CD14-positive monocyte (primary cell): Measurements from ENCODE around the gene PKP3. TPM values are rescaled to one million over a fixed set of nuclear protein-coding genes. Genes with fewer than 3 reads are reported as not detected.

Source experiments
- DNase-seq, 3 donors: peaks; one replicate each; pipeline ENCODE4 v3.0.0-alpha.2; 2011 to 2022
- H2AFZ ChIP-seq: 2 replicates; pipeline ENCODE4 v1.6.0; 2012; ENCODE audit warnings: mild to moderate bottlenecking, low read depth, low read length, inconsistent platforms; ENCODE audit not compliant: insufficient read depth, poor library complexity, severe bottlenecking
- H3K27ac ChIP-seq, 2 donors: 1 replicate in 1 of 2; 2 replicates in 1 of 2; pipeline ENCODE4 v1.5.1; 2012 to 2013; ENCODE audit warnings: low read length in 2 of 2, control low read depth in 1 of 2, inconsistent platforms in 1 of 2, low read depth in 1 of 2, mild to moderate bottlenecking in 1 of 2
- H3K27me3 ChIP-seq, 2 donors: one replicate each; pipeline versions ENCODE4 v1.6.0 to v1.6.1; 2011 to 2013; ENCODE audit warnings: low read length in 2 of 2; ENCODE audit not compliant: control insufficient read depth in 2 of 2, insufficient read depth in 2 of 2
- H3K36me3 ChIP-seq, 2 donors: replicated peaks in 1 of 2; 1 replicate in 1 of 2; 2 replicates in 1 of 2; pipeline versions ENCODE4 v1.5.1 to v1.6.1; 2012 to 2013; ENCODE audit warnings: low read length in 2 of 2, control low read depth in 1 of 2, inconsistent platforms in 1 of 2, mild to moderate bottlenecking in 1 of 2; ENCODE audit not compliant: insufficient read depth in 2 of 2, control insufficient read depth in 1 of 2
- H3K4me1 ChIP-seq, 2 donors: 1 replicate in 1 of 2; 2 replicates in 1 of 2; pipeline versions ENCODE4 v1.5.1 to v1.6.1; 2012 to 2013; ENCODE audit warnings: low read length in 2 of 2, control low read depth in 1 of 2, inconsistent platforms in 1 of 2, mild to moderate bottlenecking in 1 of 2, moderate library complexity in 1 of 2; ENCODE audit not compliant: insufficient read depth in 2 of 2, control insufficient read depth in 1 of 2
- H3K4me2 ChIP-seq: replicated peaks from 2 replicates; pipeline ENCODE3; 2012; ENCODE audit warnings: low read length, moderate library complexity, mild to moderate bottlenecking; ENCODE audit not compliant: poor library complexity, severe bottlenecking; ENCODE audit errors: extremely low read depth
- H3K4me3 ChIP-seq, 3 experiments: fragments of 200-600 bp in 1 of 3; sonication (generic) in 1 of 3; replicated peaks in 1 of 3; 1 replicate in 2 of 3; 2 replicates in 1 of 3; pipeline ENCODE4 v1.5.1; 2011 to 2013; ENCODE audit warnings: low read length in 3 of 3, mild to moderate bottlenecking in 3 of 3, control low read depth in 2 of 3, low read depth in 2 of 3, inconsistent platforms in 1 of 3, moderate library complexity in 1 of 3
- H3K79me2 ChIP-seq: 2 replicates; pipeline ENCODE4 v1.6.0; 2012; ENCODE audit warnings: mild to moderate bottlenecking, control low read depth, inconsistent platforms, low read length, moderate library complexity; ENCODE audit not compliant: insufficient read depth
- H3K9ac ChIP-seq: 2 replicates; pipeline ENCODE4 v1.6.0; 2017; ENCODE audit warnings: low read length, mild to moderate bottlenecking; ENCODE audit not compliant: insufficient read depth, poor library complexity, severe bottlenecking
- H3K9me3 ChIP-seq, 2 donors: replicated peaks in 1 of 2; 1 replicate in 1 of 2; 2 replicates in 1 of 2; pipeline versions ENCODE4 v1.5.1 to v1.6.1; 2012 to 2013; ENCODE audit warnings: low read length in 2 of 2, control low read depth in 1 of 2; ENCODE audit not compliant: control insufficient read depth in 1 of 2, insufficient read depth in 1 of 2
- H4K20me1 ChIP-seq: 2 replicates; pipeline ENCODE4 v1.6.0; 2012; ENCODE audit warnings: mild to moderate bottlenecking, low read length, control low read depth, moderate library complexity; ENCODE audit not compliant: insufficient read depth
- H3K27ac Mint-ChIP-seq, 7 donors: one replicate each; pipeline ENCODE4 v1.8.0; 2020; ENCODE audit warnings: mild to moderate bottlenecking in 7 of 7, mixed read lengths in 7 of 7, moderate library complexity in 6 of 7, inconsistent platforms in 2 of 7
- H3K27me3 Mint-ChIP-seq, 3 donors: one replicate each; pipeline ENCODE4 v1.8.0; 2021 to 2022; ENCODE audit warnings: low read depth in 3 of 3, mild to moderate bottlenecking in 3 of 3, mixed read lengths in 3 of 3, moderate library complexity in 3 of 3, inconsistent platforms in 1 of 3
- H3K36me3 Mint-ChIP-seq, 2 donors: one replicate each; pipeline ENCODE4 v1.8.0; 2020; ENCODE audit warnings: mixed read lengths in 2 of 2, inconsistent platforms in 1 of 2, mild to moderate bottlenecking in 1 of 2
- H3K4me1 Mint-ChIP-seq: one replicate; pipeline ENCODE4 v1.8.0; 2020; ENCODE audit warnings: mild to moderate bottlenecking, mixed read lengths
- H3K4me3 Mint-ChIP-seq, 2 donors: one replicate each; pipeline ENCODE4 v1.8.0; 2020; ENCODE audit warnings: mild to moderate bottlenecking in 2 of 2, mixed read lengths in 2 of 2, moderate library complexity in 1 of 2
- H3K9me3 Mint-ChIP-seq, 7 donors: one replicate each; pipeline ENCODE4 v1.8.0; 2020 to 2022; ENCODE audit warnings: mixed read lengths in 7 of 7, mild to moderate bottlenecking in 6 of 7, moderate library complexity in 6 of 7, inconsistent platforms in 2 of 7
- WGBS: methylation state at CpG from one replicate; pipeline ENCODE4 v1.1.5; 2013; ENCODE audit warnings: missing lambda C conversion rate; ENCODE audit not compliant: insufficient coverage; 5-methylcytosine and 5-hydroxymethylcytosine counted together
- intact Hi-C, 2 donors: fragments of 100-400 bp; cut with micrococcal nuclease; formaldehyde crosslinking; loops; one replicate each; pipeline versions ENCODE4 v1.15.0 to v1.15.1; 2023
- polyA plus RNA-seq, 3 donors: library from polyadenylated mRNA; depleted of rRNA in 1 of 3; unstranded in 2 of 3; stranded (reverse) in 1 of 3; fragments of 300-500 nt in 2 of 3; fragments of >200 nt in 1 of 3; fragmentation: Illumina TruSeq in 2 of 3; gene quantifications; 1 replicate in 2 of 3; 2 replicates in 1 of 3; pipeline ENCODE4 v1.2.3, GENCODE V29; 2012 to 2021
- TF ChIP-seq, protein P1 (sequence below): fragments of 200-600 bp; IDR thresholded peaks from one replicate; pipeline ENCODE4 v1.8.0; 2022; ENCODE audit warnings: antibody characterized with exemption, mild to moderate bottlenecking

PKP3 gene
- polyA plus RNA-seq, 3 donors: not detected

DNA sequence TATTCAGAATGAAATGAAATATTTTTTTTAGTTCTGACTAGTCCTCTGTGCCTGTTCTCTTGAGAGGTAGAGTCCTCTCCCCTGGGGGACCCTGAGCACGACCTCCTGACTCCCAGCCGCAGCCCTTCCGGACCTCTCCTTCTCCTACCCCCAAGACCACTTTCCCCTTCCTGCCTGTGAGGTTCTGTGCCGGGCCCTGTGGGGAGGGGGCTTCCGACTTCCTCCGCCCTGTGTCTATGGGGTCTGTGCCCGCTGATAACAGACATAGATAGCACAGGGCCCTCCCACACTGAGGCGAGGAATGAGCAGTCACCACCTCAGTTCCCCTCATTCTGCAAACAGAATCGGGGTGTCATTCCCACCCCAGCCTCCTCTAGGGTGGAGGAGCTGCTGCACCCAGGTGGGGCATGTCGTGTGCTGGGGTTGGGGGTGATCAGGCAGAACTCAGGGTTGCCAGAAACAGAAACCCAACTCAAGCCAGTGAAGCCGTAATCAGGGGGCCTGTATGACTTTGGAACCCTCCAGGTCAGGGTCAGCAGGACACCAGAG lies 11.9 kb upstream of the PKP3 start:
- no peak overlapping the region for H3K4me3 ChIP-seq
- no peaks in the 10 kb centered on the region for H4K20me1 ChIP-seq
- H3K79me2 ChIP-seq: no peaks in the 10 kb centered on the region
- no peak for DNase-seq
- no peak overlapping the region for H2AFZ ChIP-seq
- Mint-ChIP-seq H3K4me3 (peak overlapping the region in 1 of 2 donors; percentile 62), H3K9me3 (peaks cover 17 to 32% (median 24%) of the 10 kb centered on the region in 7 donors), H3K27ac (peak overlapping the region in 2 of 7 donors; percentile 20 to 25), H3K36me3 (peaks cover 0 to 2% of the 10 kb centered on the region in 2 donors), H3K4me1 (no peaks in the 10 kb centered on the region), H3K27me3 (peaks cover 11 to 16% (median 13%) of the 10 kb centered on the region in 3 donors)
- intact Hi-C loops: no loop called here
- WGBS: 67% methylated on average over 1 of the region's 11 CpGs
- H3K9ac ChIP-seq: no peak overlapping the region
- peaks cover 13 to 31% of the 10 kb centered on the region in 2 donors for H3K9me3 ChIP-seq
- H3K4me1 ChIP-seq: no peaks in the 10 kb centered on the region
- TF ChIP-seq, protein P1, sequence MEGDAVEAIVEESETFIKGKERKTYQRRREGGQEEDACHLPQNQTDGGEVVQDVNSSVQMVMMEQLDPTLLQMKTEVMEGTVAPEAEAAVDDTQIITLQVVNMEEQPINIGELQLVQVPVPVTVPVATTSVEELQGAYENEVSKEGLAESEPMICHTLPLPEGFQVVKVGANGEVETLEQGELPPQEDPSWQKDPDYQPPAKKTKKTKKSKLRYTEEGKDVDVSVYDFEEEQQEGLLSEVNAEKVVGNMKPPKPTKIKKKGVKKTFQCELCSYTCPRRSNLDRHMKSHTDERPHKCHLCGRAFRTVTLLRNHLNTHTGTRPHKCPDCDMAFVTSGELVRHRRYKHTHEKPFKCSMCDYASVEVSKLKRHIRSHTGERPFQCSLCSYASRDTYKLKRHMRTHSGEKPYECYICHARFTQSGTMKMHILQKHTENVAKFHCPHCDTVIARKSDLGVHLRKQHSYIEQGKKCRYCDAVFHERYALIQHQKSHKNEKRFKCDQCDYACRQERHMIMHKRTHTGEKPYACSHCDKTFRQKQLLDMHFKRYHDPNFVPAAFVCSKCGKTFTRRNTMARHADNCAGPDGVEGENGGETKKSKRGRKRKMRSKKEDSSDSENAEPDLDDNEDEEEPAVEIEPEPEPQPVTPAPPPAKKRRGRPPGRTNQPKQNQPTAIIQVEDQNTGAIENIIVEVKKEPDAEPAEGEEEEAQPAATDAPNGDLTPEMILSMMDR: no peak
- no peak overlapping the region for H3K4me2 ChIP-seq
- H3K36me3 ChIP-seq: no peaks in the 10 kb centered on the region
- peaks cover 0 to 9% of the 10 kb centered on the region in 2 donors for H3K27me3 ChIP-seq
- no peak overlapping the region for H3K27ac ChIP-seq

DNA sequence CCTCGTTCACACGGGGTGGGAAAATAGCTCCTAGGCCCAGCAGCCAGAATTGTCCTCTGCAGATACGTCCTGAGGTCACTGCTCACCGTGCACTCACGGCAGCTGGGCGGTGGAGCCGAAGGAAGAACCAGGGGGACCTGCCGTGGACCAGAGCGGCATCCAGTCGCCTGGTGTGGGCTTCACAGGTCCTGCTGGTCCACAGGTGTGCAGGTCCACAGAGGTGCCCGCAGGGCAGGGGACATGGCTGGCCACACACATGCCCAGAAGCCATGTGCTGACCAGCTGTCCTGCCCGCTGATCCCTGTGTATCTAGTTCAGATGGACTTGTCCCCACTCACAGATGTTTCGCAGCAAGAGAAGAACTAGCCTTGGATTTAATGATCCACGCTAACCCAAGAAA lies 10.6 kb upstream of the PKP3 start:
- no peak overlapping the region for H3K4me3 Mint-ChIP-seq

More for the DNA sequence above, 10.6 kb upstream of the PKP3 start:
- no peak for DNase-seq
- no peak overlapping the region for H3K27ac ChIP-seq
- no peaks in the 10 kb centered on the region for H3K79me2 ChIP-seq
- H3K4me2 ChIP-seq: no peak overlapping the region
- no peak overlapping the region for H3K9ac ChIP-seq
- H2AFZ ChIP-seq: no peak overlapping the region
- H3K4me1 Mint-ChIP-seq: no peaks in the 10 kb centered on the region
- peaks cover 13 to 36% of the 10 kb centered on the region in 2 donors for H3K9me3 ChIP-seq
- H3K36me3 Mint-ChIP-seq: peaks cover 0 to 2% of the 10 kb centered on the region in 2 donors
- 93% methylated on average over 12 of the region's 14 CpGs for WGBS
- H3K4me3 ChIP-seq: no peak overlapping the region
- H3K27ac Mint-ChIP-seq: no peak overlapping the region
- H3K27me3 ChIP-seq: peaks cover 0 to 9% of the 10 kb centered on the region in 2 donors
- H3K27me3 Mint-ChIP-seq: peaks cover 11 to 23% (median 12%) of the 10 kb centered on the region in 3 donors
- intact Hi-C loops: no loop called here
- peaks cover 19 to 32% (median 27%) of the 10 kb centered on the region in 7 donors for H3K9me3 Mint-ChIP-seq
- H3K4me1 ChIP-seq: no peaks in the 10 kb centered on the region
- H3K36me3 ChIP-seq: no peaks in the 10 kb centered on the region
- TF ChIP-seq, protein P1: no peak
- no peaks in the 10 kb centered on the region for H4K20me1 ChIP-seq
